Loucy (cell line): ENCODE data around the gene RHOH.

ENCODE experiments used
- CTCF ChIP-seq: fragments of 200-600 bp; sonication (generic); conservative IDR thresholded peaks from 2 replicates; pipeline ENCODE4 v1.5.1; 2014; ENCODE audit warnings: mild to moderate bottlenecking, antibody characterized with exemption, low read length
- EZH2phosphoT487 ChIP-seq: fragments of 200-600 bp; IDR thresholded peaks from 2 replicates; pipeline ENCODE4 v1.6.1; 2018; ENCODE audit warnings: antibody characterized with exemption, mild to moderate bottlenecking, moderate library complexity, borderline replicate concordance

GRCh38 chr4:40200875-40201801 is 4.3 kb downstream of the RHOH start:
- TF ChIP-seq CTCF (no peak), EZH2phosphoT487 (no peak)
